Colonic mucosa (tissue), 4 donors: ENCODE results near the gene TSHR. TPM values are rescaled to one million over a fixed set of nuclear protein-coding genes. Genes with fewer than 3 reads are reported as not detected.
"Not testable (repeated sequence)": the region's sequence is repeated elsewhere in the genome, so short reads cannot be mapped to it uniquely, and the experiment has no call there.

ENCODE experiments used
- DNase-seq: peaks from one replicate; pipeline ENCODE4 v3.0.0-alpha.2; 2020
- H3K27ac ChIP-seq: fragments of 200-600 bp; one replicate; pipeline ENCODE4 v1.8.0; 2021
- H3K27me3 ChIP-seq: fragments of 200-600 bp; one replicate; pipeline ENCODE4 v1.8.0; 2021
- H3K36me3 ChIP-seq: fragments of 200-600 bp; one replicate; pipeline ENCODE4 v1.8.0; 2021
- H3K4me1 ChIP-seq: fragments of 200-600 bp; one replicate; pipeline ENCODE4 v1.8.0; 2021; ENCODE audit warnings: mild to moderate bottlenecking
- H3K4me3 ChIP-seq: fragments of 200-600 bp; one replicate; pipeline ENCODE4 v1.8.0; 2021
- H3K9ac ChIP-seq, 2 donors: one replicate each; pipeline ENCODE4 v1.7.0; 2013; ENCODE audit warnings: control low read depth in 2 of 2, low read depth in 2 of 2, low read length in 2 of 2
- H3K9me3 ChIP-seq: fragments of 200-600 bp; one replicate; pipeline ENCODE4 v1.8.0; 2021
- CTCF ChIP-seq: fragments of 200-600 bp; IDR thresholded peaks from one replicate; pipeline ENCODE4 v1.8.0; 2022; ENCODE audit warnings: antibody characterized with exemption, mild to moderate bottlenecking
- intact Hi-C: fragments of 100-400 bp; cut with DNase I; formaldehyde crosslinking; loops from one replicate; pipeline ENCODE4 v1.14.1; 2022
- total RNA-seq, 2 donors: library from RNA; stranded (reverse); fragmentation: NEBNext Ultra II Directional in 1 of 2; extraction: Animal tissue kit (Norgen Biotek cat#: 25700) in 1 of 2; gene quantifications; one replicate each; pipeline ENCODE4 v1.2.1, GENCODE V29; 2021
- donor health status: healthy.
- donor health status: DM: no; HTN: no; CAD: no.
- donor health status: DM: no; HTN: no; CAD: no.

Gene TSHR
- total RNA-seq: under 1 TPM; 0.11 to 0.25 TPM

GRCh38 chr14:80955416-80955941, at the start of gene TSHR:
Gene TSHR (plus strand): TSS chr14:80955621. CDS start chr14:80955681, 60 bp downstream.
- no peak for TF ChIP-seq CTCF
- no peaks in the 10 kb centered on the region for H3K4me1 ChIP-seq
- H3K27me3 ChIP-seq: peaks cover 7% of the 10 kb centered on the region
- peak within 1 kb of the TSS; percentile 50 for H3K4me3 ChIP-seq
- intact Hi-C loops: no loop called here
- peak within 1 kb of the TSS; percentile 19 to 64 for H3K9ac ChIP-seq
- H3K36me3 ChIP-seq: no peaks in the 10 kb centered on the region
- DNase-seq: no peak
- H3K9me3 ChIP-seq: no peaks in the 10 kb centered on the region
- H3K27ac ChIP-seq: no peak within 1 kb of the TSS

GRCh38 chr14:80906336-80906735, 49.1 kb upstream of the TSHR start:
- no peak overlapping the region for H3K27ac ChIP-seq
- H3K9me3 ChIP-seq: no peaks in the 10 kb centered on the region
- TF ChIP-seq CTCF: no peak
- no peak overlapping the region for H3K9ac ChIP-seq
- no peaks in the 10 kb centered on the region for H3K27me3 ChIP-seq
- no peak overlapping the region for H3K4me3 ChIP-seq
- intact Hi-C loops: no loop called here
- no peaks in the 10 kb centered on the region for H3K4me1 ChIP-seq
- no peak for DNase-seq
- H3K36me3 ChIP-seq: no peaks in the 10 kb centered on the region

GRCh38 chr14:80906946-80907345, 48.5 kb upstream of the TSHR start:
- Histone ChIP-seq H3K36me3 (no peaks in the 10 kb centered on the region), H3K9me3 (no peaks in the 10 kb centered on the region), H3K9ac (no peak overlapping the region), H3K4me1 (no peaks in the 10 kb centered on the region), H3K4me3 (no peak overlapping the region), H3K27me3 (no peaks in the 10 kb centered on the region), H3K27ac (no peak overlapping the region)
- intact Hi-C loops: no loop called here
- no peak for DNase-seq
- no peak for TF ChIP-seq CTCF

GRCh38 chr14:80912013-80912412, 43.4 kb upstream of the TSHR start:
- H3K4me1 ChIP-seq, H3K9ac ChIP-seq, intact Hi-C loops, H3K4me3 ChIP-seq, H3K27me3 ChIP-seq, H3K27ac ChIP-seq, DNase-seq, H3K36me3 ChIP-seq, H3K9me3 ChIP-seq: not testable (repeated sequence)

GRCh38 chr14:80919622-80920021, 35.8 kb upstream of the TSHR start:
- no peak overlapping the region for H3K9ac ChIP-seq

More at GRCh38 chr14:80919622-80920021, 35.8 kb upstream of the TSHR start:
- TF ChIP-seq CTCF: no peak
- no peak overlapping the region for H3K27ac ChIP-seq
- H3K4me1 ChIP-seq: no peaks in the 10 kb centered on the region
- H3K9me3 ChIP-seq: no peaks in the 10 kb centered on the region
- H3K36me3 ChIP-seq: no peaks in the 10 kb centered on the region
- intact Hi-C loops: no loop called here
- H3K4me3 ChIP-seq: no peak overlapping the region
- DNase-seq: no peak
- no peaks in the 10 kb centered on the region for H3K27me3 ChIP-seq
